Endometrial microvascular endothelial cells (primary cell): ENCODE data around the gene ADIPOQ. TPM values are rescaled to one million over a fixed set of nuclear protein-coding genes. Genes with fewer than 3 reads are reported as not detected.
"Not testable (repeated sequence)": the region's sequence is repeated elsewhere in the genome, so short reads cannot be mapped to it uniquely, and the experiment has no call there.

Experiments used
- in situ Hi-C: cut with HindIII; loops from 2 replicates; pipeline ENCODE4 v1.10.0; 2017; ENCODE audit warnings: low sequenced_read_pairs, low pct_unique_long_range_greater_than_20kb; ENCODE audit errors: inconsistent ontology term
- total RNA-seq: library from RNA; depleted of rRNA; stranded (reverse); fragments of >200 nt; gene quantifications from one replicate; pipeline ENCODE4 v1.2.3, GENCODE V29; 2015; ENCODE audit errors: inconsistent ontology term

Gene ADIPOQ
- total RNA-seq, 1 donor from 2014 or later = not detected

DNA sequence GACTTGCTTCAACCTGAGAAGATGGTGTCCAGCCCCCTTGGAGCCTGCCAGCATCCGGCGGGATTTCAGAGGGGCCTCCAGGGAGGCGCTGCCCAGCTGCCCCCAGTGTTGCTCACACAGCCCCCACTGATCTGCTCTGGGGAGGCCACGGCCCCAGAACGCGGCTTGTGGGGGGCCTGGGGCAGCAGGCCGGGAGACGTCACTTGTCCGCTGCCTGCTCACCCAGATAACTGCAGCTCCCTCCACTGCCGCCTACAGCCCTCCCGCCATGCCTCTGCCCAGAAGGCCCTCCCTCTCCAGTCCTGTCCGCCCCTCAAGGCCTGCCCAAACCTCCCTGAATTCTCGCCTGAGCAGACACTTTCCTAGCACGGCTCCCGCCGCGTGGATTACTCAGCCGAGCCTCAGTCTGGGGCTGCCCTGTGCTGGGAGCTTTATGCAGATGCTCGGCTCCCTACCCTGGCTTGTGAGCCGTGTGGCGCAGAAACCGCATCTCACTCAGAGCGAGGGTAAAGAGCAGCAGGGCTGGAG, 17.2 kb upstream of the ADIPOQ start:
- in situ Hi-C loops = no loop called here

DNA sequence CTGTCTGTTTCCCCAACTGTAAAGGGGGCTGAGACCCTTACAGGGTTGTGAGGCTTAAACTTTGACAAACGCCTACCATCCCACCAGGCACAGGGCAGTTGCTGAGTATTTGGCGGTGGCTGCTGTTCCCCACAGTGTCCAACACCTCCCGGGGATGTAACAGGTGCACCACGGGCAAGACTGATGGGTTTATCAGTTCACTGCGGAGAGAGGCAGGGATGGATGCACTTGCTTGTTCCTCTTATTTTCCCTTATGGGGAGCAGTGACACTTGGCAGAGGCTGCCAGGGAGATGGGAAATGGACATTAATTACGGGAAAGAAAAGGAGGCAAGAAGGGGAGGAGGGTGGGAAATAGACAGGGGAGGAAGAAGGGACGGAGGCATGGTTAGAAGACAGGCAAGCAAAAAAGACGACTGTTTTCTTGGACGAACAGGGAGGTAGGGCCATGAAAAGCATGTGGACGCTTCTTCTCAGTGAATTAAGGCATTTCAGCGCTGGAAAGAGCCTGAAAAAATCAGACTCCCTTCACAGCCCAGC, 16.6 kb upstream of the ADIPOQ start:
- in situ Hi-C loops = no loop called here

DNA sequence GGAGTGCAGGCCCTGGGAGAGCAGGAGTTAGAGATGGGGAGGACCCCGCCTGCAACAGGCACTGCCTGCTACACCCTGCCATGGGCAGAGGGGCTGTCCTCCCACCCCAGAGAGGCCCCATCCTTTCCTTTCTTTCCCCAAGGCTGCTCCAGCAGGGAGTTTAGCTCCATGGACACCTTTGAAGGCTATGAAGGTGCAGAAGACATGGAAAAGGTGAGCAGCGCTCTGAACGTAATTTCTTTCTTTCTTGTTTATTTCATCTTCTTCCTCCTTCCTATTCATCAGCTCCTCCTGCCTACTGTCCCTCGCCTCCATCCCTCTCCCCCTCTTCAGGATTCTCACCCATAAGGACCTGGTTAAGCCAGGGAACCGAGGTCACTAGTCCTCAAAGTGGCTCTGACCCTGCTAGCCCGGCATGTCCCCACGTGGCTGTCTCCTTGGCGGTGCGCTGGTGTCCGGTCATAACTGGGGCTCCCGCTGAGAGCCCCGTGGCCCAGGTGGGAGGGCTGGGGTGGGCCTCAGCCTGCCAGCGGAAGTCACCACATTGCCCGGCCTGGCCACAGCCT, 16.0 kb upstream of the ADIPOQ start:
- in situ Hi-C loops = no loop called here

GRCh38 chr3:186826976-186827857, 15.3 kb upstream of the ADIPOQ start:
- in situ Hi-C loops = no loop called here

GRCh38 chr3:186828340-186828739, 14.2 kb upstream of the ADIPOQ start:
- in situ Hi-C loops = no loop called here

GRCh38 chr3:186831798-186832197, 10.7 kb upstream of the ADIPOQ start:
- in situ Hi-C loops = no loop called here

- in situ Hi-C loops = no loop called here
Measured at GRCh38 chr3:186832276-186832675, 10.2 kb upstream of the ADIPOQ start.

- in situ Hi-C loops = no loop called here
Measured at GRCh38 chr3:186839874-186840641, 2.5 kb upstream of the ADIPOQ start.

GRCh38 chr3:186841620-186842019, 890 bp upstream of the ADIPOQ start:
- in situ Hi-C loops = no loop called here

- in situ Hi-C loops = no loop called here
Measured at GRCh38 chr3:186843039-186843432, 526 bp downstream of the ADIPOQ start.

GRCh38 chr3:186844908-186845307, 2.4 kb downstream of the ADIPOQ start:
- in situ Hi-C loops = no loop called here

DNA sequence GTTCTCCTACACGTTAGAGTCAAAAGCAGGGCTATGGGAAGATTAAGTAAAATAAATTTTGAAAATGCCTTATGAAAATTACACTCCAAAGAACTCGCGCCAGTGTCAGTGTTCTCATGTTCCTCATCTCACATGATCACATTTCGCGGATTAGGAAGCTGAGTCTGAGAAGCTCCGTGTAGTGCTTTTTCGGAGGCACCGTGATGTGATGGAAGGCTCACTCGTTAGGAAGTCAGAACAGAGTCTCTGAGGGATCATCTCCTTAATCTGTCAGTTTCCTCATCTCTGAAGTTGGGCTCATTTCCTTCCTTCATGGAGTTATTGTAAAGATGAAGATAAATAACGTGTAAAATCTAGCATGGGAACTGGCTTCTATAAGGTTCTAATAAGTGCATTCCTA, 3.2 kb downstream of the ADIPOQ start:
- in situ Hi-C loops = no loop called here

DNA sequence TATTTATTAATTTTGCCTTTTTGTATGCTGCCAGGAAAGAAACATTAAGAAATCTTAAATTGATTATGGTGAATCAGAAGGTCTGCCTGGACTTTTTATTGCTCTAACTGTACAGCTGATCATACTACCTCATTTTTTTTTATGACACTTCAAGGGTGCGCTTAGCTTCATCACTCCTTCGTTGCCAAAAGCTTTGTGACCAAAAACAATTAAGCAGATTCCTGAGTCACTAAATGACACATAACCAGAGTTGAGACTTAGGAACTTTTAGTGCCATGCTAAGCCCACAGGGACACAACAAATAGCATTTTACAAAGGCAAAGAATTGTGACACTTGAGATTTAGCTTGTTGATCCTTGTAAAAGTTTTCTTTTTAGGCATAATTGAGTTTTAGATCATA, 4.9 kb downstream of the ADIPOQ start:
- in situ Hi-C loops = no loop called here

GRCh38 chr3:186849374-186849975, 7.0 kb downstream of the ADIPOQ start:
- in situ Hi-C loops = no loop called here

- in situ Hi-C loops = not testable (repeated sequence)
Measured at GRCh38 chr3:186851835-186852234, 9.3 kb downstream of the ADIPOQ start.

DNA sequence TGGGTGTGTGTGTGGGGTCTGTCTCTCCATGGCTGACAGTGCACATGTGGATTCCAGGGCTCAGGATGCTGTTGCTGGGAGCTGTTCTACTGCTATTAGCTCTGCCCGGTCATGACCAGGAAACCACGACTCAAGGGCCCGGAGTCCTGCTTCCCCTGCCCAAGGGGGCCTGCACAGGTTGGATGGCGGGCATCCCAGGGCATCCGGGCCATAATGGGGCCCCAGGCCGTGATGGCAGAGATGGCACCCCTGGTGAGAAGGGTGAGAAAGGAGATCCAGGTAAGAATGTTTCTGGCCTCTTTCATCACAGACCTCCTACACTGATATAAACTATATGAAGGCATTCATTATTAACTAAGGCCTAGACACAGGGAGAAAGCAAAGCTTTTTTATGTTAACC, 10.5 kb downstream of the ADIPOQ start:
- in situ Hi-C loops = no loop called here

DNA sequence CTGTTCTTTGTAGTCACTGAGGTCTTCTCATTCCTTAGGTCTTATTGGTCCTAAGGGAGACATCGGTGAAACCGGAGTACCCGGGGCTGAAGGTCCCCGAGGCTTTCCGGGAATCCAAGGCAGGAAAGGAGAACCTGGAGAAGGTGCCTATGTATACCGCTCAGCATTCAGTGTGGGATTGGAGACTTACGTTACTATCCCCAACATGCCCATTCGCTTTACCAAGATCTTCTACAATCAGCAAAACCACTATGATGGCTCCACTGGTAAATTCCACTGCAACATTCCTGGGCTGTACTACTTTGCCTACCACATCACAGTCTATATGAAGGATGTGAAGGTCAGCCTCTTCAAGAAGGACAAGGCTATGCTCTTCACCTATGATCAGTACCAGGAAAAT, 11.6 kb downstream of the ADIPOQ start:
- in situ Hi-C loops = no loop called here

DNA sequence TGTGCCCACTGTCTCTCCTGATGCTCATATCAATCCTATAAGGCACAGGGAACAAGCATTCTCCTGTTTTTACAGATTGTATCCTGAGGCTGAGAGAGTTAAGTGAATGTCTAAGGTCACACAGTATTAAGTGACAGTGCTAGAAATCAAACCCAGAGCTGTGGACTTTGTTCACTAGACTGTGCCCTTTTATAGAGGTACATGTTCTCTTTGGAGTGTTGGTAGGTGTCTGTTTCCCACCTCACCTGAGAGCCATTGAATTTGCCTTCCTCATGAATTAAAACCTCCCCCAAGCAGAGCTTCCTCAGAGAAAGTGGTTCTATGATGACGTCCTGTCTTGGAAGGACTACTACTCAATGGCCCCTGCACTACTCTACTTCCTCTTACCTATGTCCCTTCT, 12.4 kb downstream of the ADIPOQ start:
- in situ Hi-C loops = no loop called here

GRCh38 chr3:186857743-186858142, 15.2 kb downstream of the ADIPOQ start:
- in situ Hi-C loops = no loop called here
